Measurements from ENCODE around the gene LSM10. TPM values are rescaled to one million over a fixed set of nuclear protein-coding genes. Genes with fewer than 3 reads are reported as not detected.

LSM10 gene
- total and polyA plus RNA-seq, 9 of the 15 experiments (the other 6 are each of a cell fraction or from before 2014, with no cell fraction given): 13.2 to 146 (median 68.9) TPM

GRCh38 chr1:36397378-36398230 is at the start of gene LSM10 (continued):
- TF ChIP-seq RBM14 (IDR thresholded peaks at IDR 0.05; ENCODE audit: borderline replicate concordance, insufficient read depth, low read depth, low read length) (no peak), CHCHD3 (CRISPR knock-in tag; IDR thresholded peaks at IDR 0.05) (peak; percentile 5; the same call in 1 of the 2 replicates), XRCC3 (IDR thresholded peaks at IDR 0.05) (no peak), THRA (IDR thresholded peaks at IDR 0.05) (no peak), SIX5 (IDR thresholded peaks at IDR 0.05; ENCODE audit: borderline replicate concordance in 1 of 2, insufficient read depth in 1 of 2, low read depth in 1 of 2, low read length in 2 of 2) (peak; percentile 82; a peak in 3 of 4 replicates), CCAR2 (IDR thresholded peaks at IDR 0.05; ENCODE audit: low read depth, low read length) (no peak), RBBP5 (IDR thresholded peaks at IDR 0.05; ENCODE audit: borderline replicate concordance, insufficient read depth, low read length, poor library complexity, severe bottlenecking) (peak; percentile 89), PTBP1 (IDR thresholded peaks at IDR 0.05; ENCODE audit: low read depth, low read length) (no peak), ZNF696 (CRISPR knock-in tag; conservative IDR thresholded peaks at IDR 0.05) (no peak), NFIX (CRISPR knock-in tag; IDR thresholded peaks at IDR 0.05; ENCODE audit: low read depth) (no peak), NFE2L1 (tag; IDR thresholded peaks at IDR 0.05; ENCODE audit: borderline replicate concordance, low read depth) (no peak), ZNF316 (IDR thresholded peaks at IDR 0.05) (peak; percentile 50; the same call in 1 of the 2 replicates), ZNF695 (CRISPR knock-in tag; IDR thresholded peaks at IDR 0.05) (no peak), RAD21 (CRISPR knock-in tag; conservative IDR thresholded peaks at IDR 0.05 in 1 of 2, IDR thresholded peaks at IDR 0.05 in 1 of 2) (peak in 1 of 2 experiments; percentile 34; a peak in 3 of 4 replicates)
- TF ChIP-seq, protein P1, sequence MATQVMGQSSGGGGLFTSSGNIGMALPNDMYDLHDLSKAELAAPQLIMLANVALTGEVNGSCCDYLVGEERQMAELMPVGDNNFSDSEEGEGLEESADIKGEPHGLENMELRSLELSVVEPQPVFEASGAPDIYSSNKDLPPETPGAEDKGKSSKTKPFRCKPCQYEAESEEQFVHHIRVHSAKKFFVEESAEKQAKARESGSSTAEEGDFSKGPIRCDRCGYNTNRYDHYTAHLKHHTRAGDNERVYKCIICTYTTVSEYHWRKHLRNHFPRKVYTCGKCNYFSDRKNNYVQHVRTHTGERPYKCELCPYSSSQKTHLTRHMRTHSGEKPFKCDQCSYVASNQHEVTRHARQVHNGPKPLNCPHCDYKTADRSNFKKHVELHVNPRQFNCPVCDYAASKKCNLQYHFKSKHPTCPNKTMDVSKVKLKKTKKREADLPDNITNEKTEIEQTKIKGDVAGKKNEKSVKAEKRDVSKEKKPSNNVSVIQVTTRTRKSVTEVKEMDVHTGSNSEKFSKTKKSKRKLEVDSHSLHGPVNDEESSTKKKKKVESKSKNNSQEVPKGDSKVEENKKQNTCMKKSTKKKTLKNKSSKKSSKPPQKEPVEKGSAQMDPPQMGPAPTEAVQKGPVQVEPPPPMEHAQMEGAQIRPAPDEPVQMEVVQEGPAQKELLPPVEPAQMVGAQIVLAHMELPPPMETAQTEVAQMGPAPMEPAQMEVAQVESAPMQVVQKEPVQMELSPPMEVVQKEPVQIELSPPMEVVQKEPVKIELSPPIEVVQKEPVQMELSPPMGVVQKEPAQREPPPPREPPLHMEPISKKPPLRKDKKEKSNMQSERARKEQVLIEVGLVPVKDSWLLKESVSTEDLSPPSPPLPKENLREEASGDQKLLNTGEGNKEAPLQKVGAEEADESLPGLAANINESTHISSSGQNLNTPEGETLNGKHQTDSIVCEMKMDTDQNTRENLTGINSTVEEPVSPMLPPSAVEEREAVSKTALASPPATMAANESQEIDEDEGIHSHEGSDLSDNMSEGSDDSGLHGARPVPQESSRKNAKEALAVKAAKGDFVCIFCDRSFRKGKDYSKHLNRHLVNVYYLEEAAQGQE (IDR thresholded peaks at IDR 0.05; ENCODE audit: borderline replicate concordance): peak; percentile 98
- TF ChIP-seq, protein P1 (CRISPR knock-in tag; IDR thresholded peaks at IDR 0.05; ENCODE audit: low read depth): 0 out of 2 replicates have a peak, but pooled peaks have one; percentile 50

All from K562 (cell line).